ENCODE results near the gene ARNT2. TPM values are rescaled to one million over a fixed set of nuclear protein-coding genes. Genes with fewer than 3 reads are reported as not detected.

Gene ARNT2
- total RNA-seq, 4 donors from 2014 or later, result 5.1 to 8.8 (median 6.8) TPM

GRCh38 chr15:80502782-80503181 is 98.6 kb downstream of the ARNT2 start:
- no peaks in the 10 kb centered on the region for H3K27me3 ChIP-seq
- H3K4me3 ChIP-seq, result no peak overlapping the region
- peaks cover 0 to 7% (median 0%) of the 10 kb centered on the region in 3 donors for H3K36me3 ChIP-seq
- DNase-seq (ENCODE audit: low spot score in 2 of 2), result no peak
- peaks cover 0 to 6% (median 0%) of the 10 kb centered on the region in 4 donors for H3K9me3 ChIP-seq
- 70 to 75% methylated on average over 3 of the region's 3 CpGs for WGBS, 2 donors
- H3K4me1 ChIP-seq, result peaks cover 0 to 12% (median 1%) of the 10 kb centered on the region in 4 donors
- peak overlapping the region in 3 of 4 donors; percentile 19 to 73 (median 72) for H3K27ac ChIP-seq
- no peak for TF ChIP-seq CTCF (IDR thresholded peaks at IDR 0.05)
- no peak for TF ChIP-seq POLR2A (IDR thresholded peaks at IDR 0.05)
- TF ChIP-seq EP300 (IDR thresholded peaks at IDR 0.05), result no peak

GRCh38 chr15:80503319-80503952 is 99.3 kb downstream of the ARNT2 start:
- H3K4me1 ChIP-seq, result peaks cover 0 to 12% (median 2%) of the 10 kb centered on the region in 4 donors
- H3K9me3 ChIP-seq, result peaks cover 0 to 6% (median 0%) of the 10 kb centered on the region in 4 donors
- TF ChIP-seq POLR2A (IDR thresholded peaks at IDR 0.05) (no peak), EP300 (IDR thresholded peaks at IDR 0.05) (peak in 1 of 2 donors; percentile 39), CTCF (IDR thresholded peaks at IDR 0.05) (no peak)
- DNase-seq (ENCODE audit: low spot score in 2 of 2), result no peak
- 74 to 82% methylated on average over 11 of the region's 11 CpGs for WGBS, 2 donors
- no peak overlapping the region for H3K4me3 ChIP-seq
- H3K27ac ChIP-seq, result peak overlapping the region in 2 of 4 donors; percentile 72 to 73
- no peaks in the 10 kb centered on the region for H3K27me3 ChIP-seq
- H3K36me3 ChIP-seq, result peaks cover 0 to 11% (median 0%) of the 10 kb centered on the region in 3 donors

GRCh38 chr15:80504931-80505330 is 100.7 kb downstream of the ARNT2 start:
- 97% methylated on average over 9 of the region's 9 CpGs for WGBS, 2 donors
- H3K27me3 ChIP-seq, result no peaks in the 10 kb centered on the region
- TF ChIP-seq POLR2A (IDR thresholded peaks at IDR 0.05), result no peak
- peaks cover 0 to 6% (median 0%) of the 10 kb centered on the region in 4 donors for H3K9me3 ChIP-seq
- peaks cover 0 to 11% (median 0%) of the 10 kb centered on the region in 3 donors for H3K36me3 ChIP-seq
- no peak overlapping the region for H3K27ac ChIP-seq
- no peak for DNase-seq (ENCODE audit: low spot score in 2 of 2)
- H3K4me1 ChIP-seq, result peaks cover 0 to 12% (median 2%) of the 10 kb centered on the region in 4 donors
- H3K4me3 ChIP-seq, result no peak overlapping the region

- H3K27ac ChIP-seq, result no peak overlapping the region
- WGBS, 2 donors, result 82 to 87% methylated on average over 5 of the region's 5 CpGs
Observed at GRCh38 chr15:80506286-80506893, 102.2 kb downstream of the ARNT2 start.

GRCh38 chr15:80507131-80507530 is 102.9 kb downstream of the ARNT2 start:
- DNase-seq (ENCODE audit: low spot score in 2 of 2), result no peak
- 68 to 70% methylated on average over 5 of the region's 5 CpGs for WGBS, 2 donors
- peaks cover 0 to 12% (median 2%) of the 10 kb centered on the region in 4 donors for H3K4me1 ChIP-seq
- no peak overlapping the region for H3K27ac ChIP-seq
- H3K36me3 ChIP-seq, result peaks cover 0 to 19% (median 0%) of the 10 kb centered on the region in 3 donors
- peaks cover 0 to 6% (median 0%) of the 10 kb centered on the region in 4 donors for H3K9me3 ChIP-seq
- H3K4me3 ChIP-seq, result no peak overlapping the region
- H3K27me3 ChIP-seq, result no peaks in the 10 kb centered on the region
- TF ChIP-seq CTCF (IDR thresholded peaks at IDR 0.05) (no peak), EP300 (IDR thresholded peaks at IDR 0.05) (no peak), POLR2A (IDR thresholded peaks at IDR 0.05) (no peak)

More at GRCh38 chr15:80506286-80506893, 102.2 kb downstream of the ARNT2 start:
- no peak for TF ChIP-seq POLR2A (IDR thresholded peaks at IDR 0.05)
- no peak for TF ChIP-seq CTCF (IDR thresholded peaks at IDR 0.05)
- no peak for TF ChIP-seq EP300 (IDR thresholded peaks at IDR 0.05)
- Histone ChIP-seq H3K4me3 (no peak overlapping the region), H3K4me1 (peaks cover 0 to 12% (median 2%) of the 10 kb centered on the region in 4 donors), H3K27me3 (no peaks in the 10 kb centered on the region), H3K9me3 (peaks cover 0 to 6% (median 0%) of the 10 kb centered on the region in 4 donors), H3K36me3 (peaks cover 0 to 19% (median 0%) of the 10 kb centered on the region in 3 donors)
- no peak for DNase-seq (ENCODE audit: low spot score in 2 of 2)
